ENCODE measurements around the gene VPS26B.
"Not testable (repeated sequence)": the region's sequence is repeated elsewhere in the genome, so short reads cannot be mapped to it uniquely, and the experiment has no call there.

The VPS26B gene

DNA sequence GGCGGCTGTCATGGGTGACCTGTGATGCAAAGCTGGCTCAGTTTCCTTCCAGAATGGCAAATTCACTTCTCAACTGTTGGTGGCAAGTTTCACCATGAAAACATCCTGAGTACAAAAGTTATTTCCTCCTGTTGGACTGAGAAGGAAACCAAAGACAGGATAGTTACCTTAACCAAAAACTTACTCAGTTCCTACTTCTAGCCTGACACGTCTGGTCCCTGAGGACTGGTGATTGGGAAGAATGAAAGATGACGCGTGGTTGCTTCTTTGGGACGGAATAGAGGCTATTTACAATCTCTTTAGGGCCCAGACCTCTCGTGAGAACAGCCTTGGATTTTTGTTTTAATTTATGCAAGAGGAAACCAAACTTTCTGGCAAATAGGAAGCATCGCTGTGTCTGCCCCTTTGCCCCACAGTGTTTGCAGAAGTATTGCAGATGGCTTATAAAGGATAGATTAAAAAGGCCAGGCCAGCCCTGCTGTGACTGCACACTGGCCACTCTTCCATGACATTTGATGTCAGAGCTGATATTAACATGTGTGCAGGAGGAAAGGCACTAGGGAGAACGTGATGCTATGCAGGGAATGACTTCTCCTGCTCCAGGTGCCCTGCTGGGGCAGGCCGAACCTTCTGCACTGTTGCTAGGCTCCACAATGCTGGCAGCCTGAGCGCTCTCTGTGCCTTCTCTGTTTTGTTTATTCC, 7.6 kb downstream of the VPS26B start:
- no peak for DNase-seq (ENCODE audit: low read depth in 2 of 2)

DNA sequence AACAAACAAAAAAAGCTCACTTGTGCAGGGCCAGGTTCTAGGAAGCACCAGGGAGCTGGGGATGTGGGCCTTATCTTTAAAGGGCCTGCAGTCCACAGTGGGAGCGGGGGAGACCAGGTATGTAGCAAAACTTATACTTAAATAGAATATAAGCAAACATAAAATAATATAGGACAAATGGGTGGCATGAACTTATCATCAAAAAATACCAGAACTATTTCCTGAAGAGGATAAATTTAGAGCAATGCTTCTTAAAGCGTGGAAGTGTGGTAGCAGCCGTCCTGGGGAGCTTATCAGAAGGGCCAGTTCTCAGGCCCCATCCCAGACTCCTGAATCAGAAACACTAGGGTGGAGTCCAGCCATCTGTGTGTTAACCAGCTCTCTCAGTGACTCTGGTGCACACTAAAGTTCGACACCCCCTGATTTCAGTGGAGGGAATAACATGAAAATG, 9.3 kb downstream of the VPS26B start:
- DNase-seq (ENCODE audit: low read depth in 2 of 2), result no peak

DNA sequence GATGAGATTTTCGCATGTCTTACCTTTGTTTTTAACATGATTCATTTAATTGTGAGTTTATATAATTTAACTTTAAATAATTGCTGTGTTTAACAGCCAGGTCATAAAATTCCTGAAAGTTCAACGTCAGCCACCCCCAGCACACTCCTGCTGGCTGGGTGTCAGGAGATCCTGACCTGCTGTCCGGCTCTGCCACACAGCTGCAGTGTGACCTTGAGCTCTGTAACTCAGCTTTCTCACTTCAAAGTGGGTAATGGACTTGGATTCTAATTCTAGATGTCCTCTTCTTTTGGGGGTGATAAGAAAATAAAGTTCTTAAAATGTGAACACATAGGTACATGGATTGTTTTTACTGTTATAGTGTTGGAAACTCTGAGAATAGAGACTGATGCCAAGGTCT, 10.9 kb downstream of the VPS26B start:
- no peak for DNase-seq (ENCODE audit: low read depth in 2 of 2)

DNA sequence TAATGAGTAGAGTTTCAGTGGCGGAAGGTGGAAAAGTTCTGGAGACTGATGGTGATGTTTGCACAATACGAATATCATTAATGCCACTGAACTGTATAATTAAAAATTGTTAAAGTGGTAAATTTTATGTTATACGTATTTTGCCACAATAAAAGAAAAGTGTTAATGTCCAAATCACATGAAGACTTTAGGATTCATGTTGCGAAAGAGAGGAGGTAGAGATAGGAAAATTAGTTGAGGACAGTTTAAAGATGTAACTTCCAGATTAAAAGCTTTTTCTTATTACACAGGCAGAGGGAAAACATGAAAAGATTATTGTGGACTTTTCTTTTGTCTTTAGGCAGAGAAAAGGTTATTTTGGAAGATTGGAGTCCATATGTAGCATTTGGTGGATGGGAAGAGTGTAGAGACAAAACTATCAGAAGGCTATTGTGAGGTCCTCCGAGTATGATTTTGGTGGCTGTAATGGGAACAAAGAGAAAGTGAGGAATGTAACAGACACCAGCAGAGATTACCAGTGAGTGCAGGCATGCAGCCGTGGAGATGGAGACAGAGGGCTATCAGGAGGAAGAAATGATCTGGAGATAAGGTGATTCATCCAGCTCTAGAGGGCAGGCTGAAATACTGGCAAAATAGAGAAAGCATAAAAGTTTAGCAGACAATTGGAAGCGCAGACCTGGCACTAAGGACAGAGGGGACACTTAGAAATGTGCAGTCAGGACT, 12.5 kb downstream of the VPS26B start:
- DNase-seq (ENCODE audit: low read depth in 2 of 2), result no peak

GRCh38 chr11:134237557-134237922, 13.1 kb downstream of the VPS26B start:
- DNase-seq (ENCODE audit: low read depth in 2 of 2), result no peak

- DNase-seq (ENCODE audit: low read depth in 2 of 2), result no peak
These were observed 14.5 kb downstream of the VPS26B start for GRCh38 chr11:134238956-134239355.

- no peak for DNase-seq (ENCODE audit: low read depth in 2 of 2)
These were observed 16.1 kb downstream of the VPS26B start for GRCh38 chr11:134240592-134240991.

- DNase-seq (ENCODE audit: low read depth in 2 of 2), result no peak
These were observed 17.9 kb downstream of the VPS26B start for GRCh38 chr11:134242376-134242775.

- no peak for DNase-seq (ENCODE audit: low read depth in 2 of 2)
These were observed 19.4 kb downstream of the VPS26B start for GRCh38 chr11:134243913-134244312.

DNA sequence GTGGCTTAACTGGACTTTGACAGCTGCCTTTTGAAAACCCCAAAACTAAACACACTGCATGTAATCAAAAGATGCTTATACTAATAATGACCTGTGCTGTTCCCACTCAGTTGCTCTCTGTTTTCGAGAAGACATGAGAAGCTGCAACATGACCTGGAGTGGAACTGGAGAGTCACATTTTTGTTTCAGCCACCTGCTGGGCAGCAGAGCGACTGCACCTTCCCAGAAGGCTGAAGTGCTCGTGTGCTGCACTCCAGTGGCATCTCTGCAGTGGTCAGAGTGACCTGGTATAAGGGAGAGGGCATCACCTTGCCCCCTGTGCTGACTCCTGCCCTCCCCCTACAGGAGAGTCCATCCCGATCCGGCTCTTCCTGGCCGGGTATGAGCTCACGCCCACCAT, 20.1 kb downstream of the VPS26B start:
- DNase-seq (ENCODE audit: low read depth in 2 of 2), result no peak

- DNase-seq (ENCODE audit: low read depth in 2 of 2), result no peak
These were observed 21.0 kb downstream of the VPS26B start for GRCh38 chr11:134245434-134245833.

DNA sequence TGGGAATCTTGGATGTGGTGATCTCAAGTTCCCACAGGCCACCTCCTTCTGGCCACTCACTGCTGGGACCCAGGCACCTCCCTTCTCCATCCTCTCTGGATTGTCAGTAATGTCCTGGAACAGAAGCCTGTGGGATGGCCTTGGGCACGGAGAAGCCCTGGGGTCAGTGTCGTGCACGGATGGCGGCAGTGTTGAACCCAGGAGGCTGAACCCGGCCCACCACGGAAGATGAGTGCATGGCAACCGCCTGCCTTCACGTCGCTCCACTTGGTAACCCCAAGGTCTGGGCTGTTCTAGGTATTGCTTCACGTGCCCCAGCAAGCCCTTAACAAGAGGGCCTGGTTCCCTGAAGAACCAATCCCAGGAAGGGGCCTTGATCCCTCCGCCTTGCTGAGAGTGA, 21.6 kb downstream of the VPS26B start:
- DNase-seq (ENCODE audit: low read depth in 2 of 2), result no peak

- no peak for DNase-seq (ENCODE audit: low read depth in 2 of 2)
These were observed 22.2 kb downstream of the VPS26B start for GRCh38 chr11:134246678-134247077.

- no peak for DNase-seq (ENCODE audit: low read depth in 2 of 2)
These were observed 24.5 kb downstream of the VPS26B start for GRCh38 chr11:134248910-134249480.

DNA sequence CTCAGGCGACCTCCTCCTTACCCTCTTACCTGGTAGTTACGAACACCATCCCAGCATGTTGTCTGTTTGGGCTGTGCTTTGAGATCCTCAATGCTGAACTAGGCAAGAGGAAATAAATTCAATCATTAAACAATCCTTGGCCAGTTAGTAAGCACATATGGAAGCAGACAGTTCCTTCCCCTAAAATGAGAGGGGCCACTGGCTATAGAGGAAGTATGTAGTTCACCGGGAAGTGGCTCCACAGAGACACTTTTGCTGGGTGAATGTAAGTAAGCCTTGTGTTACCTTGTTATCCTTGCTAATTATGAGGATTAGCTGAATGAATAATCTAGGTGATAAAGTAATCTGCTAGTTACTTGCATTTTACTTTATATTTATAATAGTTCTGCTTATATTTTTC, 25.8 kb downstream of the VPS26B start:
- DNase-seq (ENCODE audit: low read depth in 2 of 2), result no peak

- no peak for DNase-seq (ENCODE audit: low read depth in 2 of 2)
These were observed 26.2 kb downstream of the VPS26B start for GRCh38 chr11:134250675-134251074.

DNA sequence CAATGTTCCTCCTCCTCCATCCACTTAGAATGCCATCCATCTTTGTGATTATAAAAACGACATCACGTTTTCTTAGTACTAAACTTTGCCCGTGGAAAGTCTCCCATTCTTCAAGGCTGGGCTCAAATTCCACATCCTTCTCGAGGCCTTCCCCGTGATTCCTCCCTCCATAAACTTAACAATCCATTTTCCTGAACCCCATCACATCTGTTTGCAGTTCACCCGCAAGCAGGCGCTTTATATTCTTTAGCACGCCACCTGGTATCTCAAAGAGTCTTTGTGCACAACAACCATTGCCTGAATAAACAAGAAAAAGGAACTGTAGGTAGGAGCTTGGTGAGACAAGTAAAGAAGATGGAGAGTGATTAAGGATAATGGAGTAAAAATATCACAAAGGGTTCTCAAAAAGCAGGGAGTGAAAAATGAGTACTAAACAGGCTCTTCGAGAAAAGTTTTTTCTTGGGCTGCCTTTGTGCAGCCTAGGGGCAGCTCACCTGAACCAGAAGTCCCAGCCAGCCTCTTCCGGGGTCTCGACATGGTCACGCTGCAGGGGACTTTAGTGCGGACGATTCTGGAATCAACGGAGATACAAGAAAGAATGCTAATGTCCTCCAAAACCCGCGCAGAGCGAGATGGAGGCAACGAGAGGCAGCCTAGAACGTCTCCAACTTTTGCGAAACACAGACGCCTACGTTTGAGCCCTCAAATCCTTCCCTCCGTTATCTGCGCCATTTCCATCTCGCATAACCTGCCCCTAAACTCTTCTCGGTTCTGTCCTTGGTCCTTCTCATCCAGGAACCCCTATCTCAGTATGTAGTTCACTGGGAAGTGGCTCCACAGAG, 28.1 kb downstream of the VPS26B start:
- DNase-seq (ENCODE audit: low read depth in 2 of 2), result no peak

DNA sequence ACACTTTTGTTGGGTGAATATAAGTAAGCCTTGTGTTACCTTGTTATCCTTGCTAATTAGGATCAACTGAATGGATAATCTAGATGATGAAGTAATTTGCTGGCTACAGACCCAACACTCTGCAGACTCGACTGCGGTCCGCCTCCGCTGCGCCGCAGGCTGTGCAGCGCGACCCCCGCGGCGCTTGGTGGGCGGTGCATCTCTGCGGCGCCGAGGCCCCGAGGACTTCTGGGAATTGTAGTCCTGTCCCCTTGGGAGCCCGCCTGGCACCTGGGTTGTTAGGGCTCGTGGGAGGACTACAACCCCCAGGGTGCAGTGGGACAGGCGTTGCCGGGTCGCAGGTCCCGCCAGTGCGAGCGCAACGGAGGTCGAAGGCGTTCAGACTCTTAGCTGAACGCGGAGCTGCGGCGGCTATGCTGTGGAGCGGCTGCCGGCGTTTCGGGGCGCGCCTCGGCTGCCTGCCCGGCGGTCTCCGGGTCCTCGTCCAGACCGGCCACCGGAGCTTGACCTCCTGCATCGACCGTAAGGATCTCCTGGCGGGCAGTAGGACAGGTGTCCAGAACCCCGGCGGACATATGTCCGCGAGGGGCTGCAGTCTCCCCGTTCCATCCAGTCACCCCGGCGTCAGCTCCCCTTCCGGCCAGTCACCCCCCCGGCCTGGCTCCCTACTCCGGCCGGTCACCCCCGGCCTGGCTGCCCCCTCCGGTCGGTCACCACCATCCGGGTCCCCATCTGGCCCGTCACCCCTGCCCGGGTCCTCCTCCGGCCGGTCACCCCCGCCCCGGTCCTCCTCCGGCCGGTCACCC, 28.9 kb downstream of the VPS26B start, which contains the start of the genes ACAD8 and THYN1:
TSS of gene ACAD8 (plus strand) at position 381 of the 806 bp plus-strand sequence. CDS start at position 414, 33 bp downstream.
TSS of gene THYN1 (minus strand) at position 165 of the 806 bp plus-strand sequence. CDS start 470 bp downstream, outside the sequence.
- peak; percentile 89 to 93 for DNase-seq (ENCODE audit: low read depth in 2 of 2)

- DNase-seq (ENCODE audit: low read depth in 2 of 2), result no peak
These were observed 30.1 kb downstream of the VPS26B start for GRCh38 chr11:134254433-134255183.

- DNase-seq (ENCODE audit: low read depth in 2 of 2), result not testable (repeated sequence)
These were observed 30.7 kb downstream of the VPS26B start for GRCh38 chr11:134255184-134255561.

Data from stimulated activated CD8-positive, alpha-beta memory T cell treated with anti-CD3 and anti-CD28 coated beads, Interleukin-2, amount 100 ng/mL, for 48 hours (primary cell).